Kidney epithelial cell (primary cell): ENCODE measurements around the gene PRDM11. TPM values are rescaled to one million over a fixed set of nuclear protein-coding genes. Genes with fewer than 3 reads are reported as not detected.
A peak's percentile ranks its signal among the peaks of the same experiment; 100 is the strongest.

Source experiments
- DNase-seq: peaks from one replicate; pipeline ENCODE4 v3.0.0-alpha.2; 2010; ENCODE audit warnings: low read depth
- H3K27me3 ChIP-seq: 2 replicates; pipeline ENCODE4 v1.6.0; 2011; ENCODE audit warnings: low read length; ENCODE audit not compliant: control insufficient read depth, insufficient read depth
- H3K36me3 ChIP-seq: 2 replicates; pipeline ENCODE4 v1.5.1; 2011; ENCODE audit warnings: low read length; ENCODE audit not compliant: control insufficient read depth, insufficient read depth
- H3K4me3 ChIP-seq: 2 replicates; pipeline ENCODE4 v1.5.1; 2011; ENCODE audit warnings: low read depth, mild to moderate bottlenecking, control low read depth, low read length
- total RNA-seq: library from RNA; depleted of rRNA; stranded (reverse); fragments of >200 nt; gene quantifications from 2 replicates; pipeline ENCODE4 v1.2.3, GENCODE V29; 2015
- TF ChIP-seq, protein P1 (sequence below): IDR thresholded peaks from 2 replicates; pipeline ENCODE4 v1.5.1; 2011; ENCODE audit warnings: mild to moderate bottlenecking, moderate library complexity, low read length, control low read depth, inconsistent platforms; ENCODE audit not compliant: insufficient read depth, poor library complexity, severe bottlenecking

PRDM11 gene
- total RNA-seq, 1 donor from 2014 or later, result 6.6 TPM

- TF ChIP-seq, protein P1, sequence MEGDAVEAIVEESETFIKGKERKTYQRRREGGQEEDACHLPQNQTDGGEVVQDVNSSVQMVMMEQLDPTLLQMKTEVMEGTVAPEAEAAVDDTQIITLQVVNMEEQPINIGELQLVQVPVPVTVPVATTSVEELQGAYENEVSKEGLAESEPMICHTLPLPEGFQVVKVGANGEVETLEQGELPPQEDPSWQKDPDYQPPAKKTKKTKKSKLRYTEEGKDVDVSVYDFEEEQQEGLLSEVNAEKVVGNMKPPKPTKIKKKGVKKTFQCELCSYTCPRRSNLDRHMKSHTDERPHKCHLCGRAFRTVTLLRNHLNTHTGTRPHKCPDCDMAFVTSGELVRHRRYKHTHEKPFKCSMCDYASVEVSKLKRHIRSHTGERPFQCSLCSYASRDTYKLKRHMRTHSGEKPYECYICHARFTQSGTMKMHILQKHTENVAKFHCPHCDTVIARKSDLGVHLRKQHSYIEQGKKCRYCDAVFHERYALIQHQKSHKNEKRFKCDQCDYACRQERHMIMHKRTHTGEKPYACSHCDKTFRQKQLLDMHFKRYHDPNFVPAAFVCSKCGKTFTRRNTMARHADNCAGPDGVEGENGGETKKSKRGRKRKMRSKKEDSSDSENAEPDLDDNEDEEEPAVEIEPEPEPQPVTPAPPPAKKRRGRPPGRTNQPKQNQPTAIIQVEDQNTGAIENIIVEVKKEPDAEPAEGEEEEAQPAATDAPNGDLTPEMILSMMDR, result no peak
- no peak for DNase-seq
- Histone ChIP-seq H3K4me3 (no peak overlapping the region), H3K36me3 (no peaks in the 10 kb centered on the region), H3K27me3 (no peaks in the 10 kb centered on the region)
These were observed 119.7 kb downstream of the PRDM11 start for GRCh38 chr11:45265969-45266675.

DNA sequence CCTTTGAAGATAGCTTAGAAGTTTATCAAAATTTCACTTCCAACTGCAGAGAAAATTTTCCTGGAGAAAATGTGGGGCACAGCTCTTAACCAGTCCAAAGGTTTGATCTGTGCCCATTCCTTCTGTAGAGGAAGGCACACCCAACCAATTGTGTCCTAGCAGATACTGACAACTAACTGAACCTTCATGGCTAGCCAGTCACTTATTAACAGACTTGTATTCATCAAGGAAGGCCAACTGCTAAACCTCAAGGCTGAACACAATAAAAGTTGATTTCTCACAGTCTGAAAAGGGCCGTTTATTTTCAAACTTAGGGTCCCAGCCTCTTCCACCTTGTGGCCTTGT lies 120.2 kb downstream of the PRDM11 start:
- TF ChIP-seq, protein P1, result no peak
- H3K36me3 ChIP-seq, result no peaks in the 10 kb centered on the region
- no peak overlapping the region for H3K4me3 ChIP-seq
- H3K27me3 ChIP-seq, result no peaks in the 10 kb centered on the region
- no peak for DNase-seq

GRCh38 chr11:45267052-45267451 lies 120.6 kb downstream of the PRDM11 start:
- TF ChIP-seq, protein P1, result peak; percentile 53
- no peaks in the 10 kb centered on the region for H3K36me3 ChIP-seq
- H3K27me3 ChIP-seq, result no peaks in the 10 kb centered on the region
- DNase-seq, result no peak
- no peak overlapping the region for H3K4me3 ChIP-seq

GRCh38 chr11:45267652-45268299 lies 121.3 kb downstream of the PRDM11 start:
- no peaks in the 10 kb centered on the region for H3K27me3 ChIP-seq
- H3K36me3 ChIP-seq, result no peaks in the 10 kb centered on the region
- no peak overlapping the region for H3K4me3 ChIP-seq
- TF ChIP-seq, protein P1, result no peak
- no peak for DNase-seq

GRCh38 chr11:45269678-45270077 lies 123.2 kb downstream of the PRDM11 start:
- Histone ChIP-seq H3K4me3 (no peak overlapping the region), H3K36me3 (no peaks in the 10 kb centered on the region), H3K27me3 (no peaks in the 10 kb centered on the region)
- DNase-seq, result no peak
- TF ChIP-seq, protein P1, result no peak
